Thoracic aorta (tissue), 2 donors: Measurements from ENCODE around the gene MYLK. TPM values are rescaled to one million over a fixed set of nuclear protein-coding genes. Genes with fewer than 3 reads are reported as not detected.

Experiments
- ATAC-seq: fragments of 150-250 bp; one replicate; pipeline ENCODE4 v1.8.0; 2017; ENCODE audit warnings: low read depth; ENCODE audit not compliant: insufficient number of reproducible peaks, low FRiP score
- DNase-seq: peaks from one replicate; pipeline ENCODE4 v3.0.0-alpha.2; 2020; ENCODE audit warnings: low spot score
- H3K27ac ChIP-seq, 2 donors: fragments of 200-600 bp; sonication (generic); 1 replicate in 1 of 2; 2 replicates in 1 of 2; pipeline ENCODE4 v1.5.1; 2016; ENCODE audit warnings: mild to moderate bottlenecking in 2 of 2, moderate library complexity in 2 of 2
- H3K27me3 ChIP-seq: fragments of 200-600 bp; sonication (generic); replicated peaks from 2 replicates; pipeline ENCODE4 v1.6.0; 2016; ENCODE audit warnings: mild to moderate bottlenecking; ENCODE audit not compliant: insufficient read depth
- H3K36me3 ChIP-seq: fragments of 200-600 bp; sonication (generic); one replicate; pipeline ENCODE4 v1.5.1; 2016
- H3K4me1 ChIP-seq, 2 donors: fragments of 200-600 bp; sonication (generic); 1 replicate in 1 of 2; 2 replicates in 1 of 2; pipeline versions ENCODE4 v1.5.1 to v1.6.0; 2016; ENCODE audit warnings: low read depth in 2 of 2, mild to moderate bottlenecking in 1 of 2; ENCODE audit not compliant: control insufficient read depth in 1 of 2
- H3K4me3 ChIP-seq: fragments of 200-600 bp; sonication (generic); 2 replicates; pipeline ENCODE4 v1.5.1; 2016; ENCODE audit warnings: mild to moderate bottlenecking
- H3K9me3 ChIP-seq: fragments of 200-600 bp; sonication (generic); 2 replicates; pipeline ENCODE4 v1.5.1; 2016
- CTCF ChIP-seq: fragments of 200-600 bp; sonication (generic); IDR thresholded peaks from one replicate; pipeline ENCODE4 v1.5.1; 2019; ENCODE audit warnings: antibody characterized with exemption
- total RNA-seq, 2 donors: library from RNA; depleted of rRNA; stranded (reverse); fragments of >200 nt; gene quantifications; one replicate each; pipeline versions ENCODE4 v1.1.0 to v1.2.3, GENCODE V29; 2016

MYLK gene
- total RNA-seq, 2 donors from 2014 or later: 483 to 563 TPM

GRCh38 chr3:123878807-123879206, 5.3 kb downstream of the MYLK start:
- no peaks in the 10 kb centered on the region for H3K9me3 ChIP-seq
- peaks cover 5 to 62% of the 10 kb centered on the region in 2 donors for H3K4me1 ChIP-seq
- H3K27me3 ChIP-seq: no peaks in the 10 kb centered on the region
- no peak overlapping the region for H3K4me3 ChIP-seq
- H3K36me3 ChIP-seq: no peaks in the 10 kb centered on the region
- ATAC-seq (no peak), DNase-seq (no peak)
- no peak for TF ChIP-seq CTCF
- no peak overlapping the region for H3K27ac ChIP-seq

- no peak for TF ChIP-seq CTCF
- peak overlapping the region; percentile 27 to 61 for H3K27ac ChIP-seq
- no peaks in the 10 kb centered on the region for H3K9me3 ChIP-seq
- no peaks in the 10 kb centered on the region for H3K27me3 ChIP-seq
- ATAC-seq: no peak
- no peak overlapping the region for H3K4me3 ChIP-seq
- DNase-seq: no peak
- H3K36me3 ChIP-seq: no peaks in the 10 kb centered on the region
- peaks cover 5 to 55% of the 10 kb centered on the region in 2 donors for H3K4me1 ChIP-seq
These were observed 6.2 kb downstream of the MYLK start for GRCh38 chr3:123877965-123878364.

GRCh38 chr3:123877466-123877865, 6.7 kb downstream of the MYLK start:
- no peaks in the 10 kb centered on the region for H3K9me3 ChIP-seq
- H3K36me3 ChIP-seq: no peaks in the 10 kb centered on the region
- DNase-seq (no peak), ATAC-seq (no peak)
- peak overlapping the region; percentile 27 to 61 for H3K27ac ChIP-seq
- H3K27me3 ChIP-seq: no peaks in the 10 kb centered on the region
- H3K4me3 ChIP-seq: peak overlapping the region; percentile 20
- TF ChIP-seq CTCF: no peak
- peaks cover 5 to 52% of the 10 kb centered on the region in 2 donors for H3K4me1 ChIP-seq

- H3K27ac ChIP-seq: peak overlapping the region; percentile 27 to 61
- peaks cover 2 to 46% of the 10 kb centered on the region in 2 donors for H3K4me1 ChIP-seq
- TF ChIP-seq CTCF: peak; percentile 26
- ATAC-seq (no peak), DNase-seq (no peak)
- H3K27me3 ChIP-seq: no peaks in the 10 kb centered on the region
- H3K36me3 ChIP-seq: no peaks in the 10 kb centered on the region
- no peaks in the 10 kb centered on the region for H3K9me3 ChIP-seq
- no peak overlapping the region for H3K4me3 ChIP-seq
These were observed 7.3 kb downstream of the MYLK start for GRCh38 chr3:123876858-123877257.

GRCh38 chr3:123872621-123873020, 11.5 kb downstream of the MYLK start:
- no peak for TF ChIP-seq CTCF
- no peak overlapping the region for H3K4me3 ChIP-seq
- no peaks in the 10 kb centered on the region for H3K27me3 ChIP-seq
- DNase-seq: no peak
- H3K27ac ChIP-seq: peak overlapping the region in 1 of 2 donors; percentile 51
- H3K4me1 ChIP-seq: peaks cover 5 to 53% of the 10 kb centered on the region in 2 donors
- H3K36me3 ChIP-seq: no peaks in the 10 kb centered on the region
- H3K9me3 ChIP-seq: no peaks in the 10 kb centered on the region
- no peak for ATAC-seq
